Epidermal melanocyte (primary cell): ENCODE data around the gene DYNLT1.
"Not testable (repeated sequence)": the region's sequence is repeated elsewhere in the genome, so short reads cannot be mapped to it uniquely, and the experiment has no call there.

Experiments
- DNase-seq: peaks from one replicate; pipeline ENCODE4 v3.0.0; 2011; ENCODE audit warnings: low spot score; ENCODE audit not compliant: insufficient read length

The DYNLT1 gene

GRCh38 chr6:158642097-158642601, 2.4 kb downstream of the DYNLT1 start:
- no peak for DNase-seq

- no peak for DNase-seq
These were observed 4.0 kb downstream of the DYNLT1 start for GRCh38 chr6:158640519-158640918.

DNA sequence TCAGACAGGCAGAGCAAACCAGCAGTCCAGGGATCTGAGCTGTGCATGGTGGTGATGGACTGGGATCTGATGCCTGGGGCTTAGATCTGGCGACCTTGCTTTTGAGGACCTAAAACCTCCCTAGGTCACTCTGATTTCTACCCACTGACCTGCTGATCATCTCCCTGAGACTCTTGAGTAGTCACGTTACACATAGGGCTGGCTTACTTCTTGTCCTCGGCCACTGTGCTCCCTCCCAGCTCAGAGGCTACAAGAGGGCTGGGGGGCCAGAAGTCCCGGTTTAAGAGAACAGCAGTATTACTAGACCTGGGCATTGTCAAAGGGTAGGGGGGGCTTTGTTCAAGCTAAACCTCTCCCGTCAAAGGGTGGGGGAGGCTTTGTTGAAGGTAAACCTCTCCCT, 5.5 kb downstream of the DYNLT1 start:
- DNase-seq, result no peak

DNA sequence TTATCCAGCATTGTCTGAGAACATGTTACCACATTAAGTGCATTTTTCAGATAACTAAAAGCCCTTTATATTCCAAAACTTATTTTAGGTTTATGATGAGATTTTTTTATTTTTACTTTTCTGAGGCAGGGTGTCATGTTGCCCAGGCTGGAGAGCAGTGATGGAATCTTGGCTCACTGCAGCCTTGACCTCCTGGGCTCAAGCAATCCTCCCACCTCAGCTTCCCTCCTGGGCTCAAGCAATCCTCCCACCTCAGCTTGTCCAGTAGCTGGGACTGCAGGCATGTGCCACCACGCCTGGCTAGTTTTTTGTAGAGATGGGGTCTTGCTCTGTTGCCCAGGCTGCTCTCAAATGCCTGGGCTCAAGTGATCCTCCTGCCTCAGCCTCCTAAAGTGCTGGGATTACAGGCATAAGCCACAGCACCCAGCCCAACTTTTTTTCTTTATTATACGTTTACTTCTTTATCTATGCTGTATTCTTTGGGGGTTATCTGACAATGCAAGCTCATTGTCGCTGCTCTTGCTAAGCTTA, 6.2 kb downstream of the DYNLT1 start:
- DNase-seq, result no peak

- no peak for DNase-seq
These were observed 7.8 kb downstream of the DYNLT1 start for GRCh38 chr6:158636778-158637177.

DNA sequence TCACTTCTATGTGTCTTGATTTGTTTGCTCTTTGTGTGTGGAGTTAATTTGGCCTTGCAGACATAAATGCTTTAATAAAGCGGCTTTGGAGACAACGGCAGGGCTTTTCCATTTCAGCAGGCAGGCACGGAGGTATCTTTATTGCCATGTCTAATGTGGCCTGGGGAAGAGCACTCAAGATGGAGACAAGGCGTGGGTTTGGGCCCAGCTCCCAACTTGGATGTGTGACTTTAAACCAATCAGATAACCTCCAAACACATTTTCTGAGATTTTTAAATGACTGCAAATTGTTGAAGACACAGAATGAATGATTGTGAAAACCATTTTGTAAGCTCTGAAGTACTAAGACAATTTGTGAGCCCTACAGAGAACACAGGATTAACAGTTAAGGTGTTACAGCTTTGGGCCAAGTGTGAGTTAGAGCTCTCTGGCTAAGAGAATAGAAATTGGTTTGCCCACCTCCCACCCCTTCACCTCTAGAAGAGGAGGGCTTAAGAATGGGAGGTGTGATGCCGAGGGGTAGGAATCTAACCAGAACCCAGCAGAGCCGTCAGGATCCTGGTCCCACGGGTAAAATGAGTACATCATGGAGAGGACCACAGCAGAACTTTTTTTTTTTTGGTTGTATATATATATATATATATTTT, 9.0 kb downstream of the DYNLT1 start:
- no peak for DNase-seq

DNA sequence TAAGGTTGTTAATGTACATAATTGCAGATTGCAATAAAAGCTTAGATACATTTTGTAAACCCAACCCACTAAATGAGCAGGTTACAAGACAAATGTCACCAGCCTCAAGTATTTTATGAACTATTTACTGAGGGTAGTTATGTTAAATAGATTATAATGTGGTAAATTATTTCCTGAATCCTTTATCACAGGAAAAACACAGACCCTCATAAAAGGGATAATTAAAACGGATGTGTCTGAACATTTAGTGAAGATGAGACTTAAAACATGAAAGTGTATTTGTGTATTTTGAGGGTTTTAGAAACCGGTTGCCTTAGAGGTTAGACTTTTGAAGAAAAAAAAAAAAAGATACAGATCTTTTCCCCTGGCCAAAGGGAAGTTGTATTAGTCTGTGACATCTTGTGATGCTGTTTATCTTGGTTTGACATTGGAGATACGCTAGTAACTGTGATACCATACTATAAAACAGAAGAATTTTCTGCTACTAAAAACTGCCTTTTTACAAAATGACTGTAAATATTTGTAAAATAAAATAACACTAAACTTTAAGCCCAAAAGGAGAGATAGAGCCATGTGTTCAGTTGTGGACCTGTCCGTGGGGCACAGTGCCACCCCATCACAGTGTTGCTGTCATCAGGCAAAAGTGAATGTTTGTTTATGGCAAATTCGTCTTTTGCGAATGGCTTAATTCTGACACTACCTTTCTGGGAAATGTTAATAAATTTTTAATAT, 9.7 kb downstream of the DYNLT1 start:
- no peak for DNase-seq

DNA sequence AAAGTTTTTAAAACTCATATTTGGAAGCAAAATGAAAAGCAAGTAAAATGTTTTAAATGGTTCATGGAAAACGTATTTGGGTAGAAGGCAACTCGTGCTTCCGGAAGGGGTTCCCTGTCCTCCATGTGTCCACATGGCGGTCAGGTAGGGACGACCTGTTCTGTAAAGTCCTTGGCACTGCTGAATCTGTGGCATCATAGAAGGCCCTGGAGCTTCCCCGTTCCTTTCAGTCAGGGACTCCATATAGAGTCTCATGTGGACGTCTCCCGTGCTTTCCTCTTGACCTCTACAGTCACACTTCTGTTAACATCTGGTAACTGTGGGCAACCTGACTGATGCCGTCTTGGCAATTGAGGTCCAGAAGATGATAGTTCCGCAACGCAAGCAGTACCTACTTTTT, 11.4 kb downstream of the DYNLT1 start:
- DNase-seq, result no peak

DNA sequence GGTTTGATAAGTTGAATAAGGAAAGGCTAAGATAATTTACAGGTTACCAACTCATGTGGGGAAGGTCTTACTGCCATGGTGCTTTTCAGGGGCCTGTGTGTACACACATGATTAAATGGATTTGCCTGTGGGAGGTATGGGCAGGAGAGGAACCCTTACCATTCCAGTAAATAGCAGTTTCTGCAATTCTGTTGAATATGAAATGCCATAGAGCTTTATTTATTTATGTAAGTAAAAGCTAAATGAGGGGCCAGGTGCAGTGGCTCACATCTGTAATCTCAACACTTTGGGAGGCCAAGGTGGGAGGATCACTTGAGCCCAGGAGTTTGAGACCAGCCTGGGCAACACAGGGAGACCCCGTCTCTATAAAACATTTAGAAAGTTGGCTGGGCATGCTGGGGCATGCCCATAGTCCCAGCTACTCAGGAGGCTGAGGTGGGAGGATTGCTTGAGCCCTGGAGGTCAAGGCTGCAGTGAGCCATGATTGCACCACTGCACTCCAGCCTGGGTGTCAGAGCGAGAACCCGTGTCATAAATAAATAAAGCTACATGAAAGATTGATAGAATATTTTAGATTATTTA, 11.9 kb downstream of the DYNLT1 start:
- DNase-seq, result not testable (repeated sequence)

DNA sequence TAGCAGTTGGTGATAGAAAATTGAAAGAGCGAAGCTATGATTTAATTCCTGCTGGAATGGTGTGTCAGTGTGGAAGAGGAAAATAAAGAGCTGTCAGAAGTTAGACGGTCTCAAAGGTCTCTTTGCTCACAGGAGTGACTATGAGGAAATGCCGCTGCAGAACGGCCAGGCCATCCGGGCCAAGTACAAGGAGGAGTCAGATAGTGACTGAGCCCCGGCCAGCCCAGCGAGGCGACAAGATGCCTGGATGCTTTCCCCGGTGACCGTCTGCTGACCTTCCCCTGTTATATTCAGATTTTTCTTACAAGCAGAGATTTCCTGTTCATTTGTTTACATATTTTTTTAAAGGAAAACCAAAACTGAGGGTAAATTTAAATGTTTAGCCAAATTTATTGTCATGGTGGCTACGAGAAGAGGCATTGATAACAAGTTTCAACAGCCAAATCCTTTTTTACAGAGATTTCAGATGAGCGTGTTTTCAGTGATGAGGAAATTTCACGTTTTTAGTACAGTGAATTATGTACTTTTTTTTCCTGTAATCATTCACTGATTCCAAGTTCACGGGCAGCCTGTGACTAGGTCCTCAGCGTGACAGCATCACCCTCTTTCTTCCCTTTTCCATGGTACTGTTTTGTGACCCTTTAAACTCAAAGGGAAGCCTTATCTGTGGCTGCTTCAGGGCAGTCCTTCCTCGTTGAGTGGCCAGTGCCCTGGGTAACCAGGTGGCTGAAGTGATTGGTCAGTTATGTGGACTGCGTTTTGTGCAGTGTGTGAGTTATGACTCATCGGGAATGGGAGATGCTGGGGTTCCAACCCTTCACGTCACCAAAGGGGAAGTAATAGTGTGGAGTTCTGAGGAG, 12.6 kb downstream of the DYNLT1 start:
- no peak for DNase-seq

DNA sequence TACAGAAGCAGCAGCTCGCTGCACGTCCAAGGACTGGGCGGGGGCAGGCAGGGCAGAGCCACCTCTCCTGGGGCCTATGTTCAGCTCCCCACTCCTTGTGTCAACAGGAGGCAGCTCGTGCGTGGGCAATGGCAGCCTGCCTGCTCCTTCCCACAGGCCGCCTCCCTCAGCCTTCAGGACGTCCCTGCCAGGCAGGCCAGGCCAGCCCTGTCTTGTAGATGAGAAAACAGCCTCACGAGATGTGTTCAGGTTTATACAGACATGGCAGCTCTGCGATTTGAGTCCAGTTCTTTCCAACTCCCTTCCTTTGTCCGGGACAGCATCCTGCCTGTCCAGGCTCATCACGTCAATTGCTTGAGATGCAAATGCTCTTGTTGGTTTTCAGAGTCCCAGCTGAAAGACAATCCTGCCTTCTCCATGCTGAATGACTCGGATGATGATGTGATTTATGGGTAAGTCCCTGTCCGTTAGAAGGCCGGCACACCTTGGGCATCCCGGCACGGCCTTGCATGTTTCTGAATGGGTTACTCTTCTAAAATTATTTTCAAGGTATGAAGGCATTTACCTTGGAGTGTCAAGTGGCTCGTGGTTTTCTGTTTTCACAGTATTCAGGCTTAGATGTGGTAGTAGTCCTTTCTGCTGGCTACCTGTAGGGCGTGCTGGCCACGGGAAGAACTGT, 13.5 kb downstream of the DYNLT1 start:
- DNase-seq, result no peak

GRCh38 chr6:158629367-158630221, 14.9 kb downstream of the DYNLT1 start:
- no peak for DNase-seq

GRCh38 chr6:158628542-158628941, 16.0 kb downstream of the DYNLT1 start:
- DNase-seq, result no peak

- DNase-seq, result no peak
These were observed 16.7 kb downstream of the DYNLT1 start for GRCh38 chr6:158627940-158628211.

- no peak for DNase-seq
These were observed 17.2 kb downstream of the DYNLT1 start for GRCh38 chr6:158627168-158627939.

GRCh38 chr6:158626360-158627167, 18.0 kb downstream of the DYNLT1 start:
- DNase-seq, result no peak

DNA sequence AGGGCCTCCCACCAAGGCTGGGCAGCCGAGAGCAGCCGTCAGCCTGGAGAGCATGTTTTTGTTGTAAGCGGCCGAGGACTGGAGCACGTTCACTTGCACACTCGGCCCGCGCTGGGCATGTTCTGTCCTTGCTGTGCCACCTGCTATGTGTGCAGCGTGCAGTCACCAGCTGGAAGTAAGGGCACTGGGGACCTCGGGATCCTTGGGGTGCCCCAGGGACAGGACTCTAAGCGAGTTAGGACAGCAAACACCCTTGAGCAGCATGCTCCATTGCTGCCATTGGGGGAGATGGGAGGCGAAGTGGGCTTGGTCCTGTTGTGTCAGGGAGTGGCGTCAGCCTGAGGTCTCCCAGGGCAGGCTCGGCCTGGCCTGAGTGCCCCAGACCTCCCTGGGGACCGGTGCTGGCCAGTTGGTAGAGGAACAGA, 18.6 kb downstream of the DYNLT1 start:
- no peak for DNase-seq
